ENCODE measurements around the gene LCLAT1. TPM values are rescaled to one million over a fixed set of nuclear protein-coding genes. Genes with fewer than 3 reads are reported as not detected.

The LCLAT1 gene
- total and polyA plus RNA-seq, 2 of the 4 experiments (the other 2 are of a cell fraction) = 7.5 to 11.5 TPM

GRCh38 chr2:30577151-30577550 lies 130.1 kb downstream of the LCLAT1 start:
- H3K79me1 ChIP-seq (ENCODE audit: low read depth in 1 of 2, low read length in 2 of 2) = peaks cover 5% of the 10 kb centered on the region in 2 experiments; a peak in 3 of 4 replicates
- H4K20me1 ChIP-seq (ENCODE audit: insufficient read depth, low read length) = no peaks in the 10 kb centered on the region
- no peak overlapping the region for H2BK20ac ChIP-seq (ENCODE audit: low read depth, low read length)
- H3K27ac ChIP-seq (ENCODE audit: insufficient read depth, low read length) = no peak overlapping the region
- no peak overlapping the region for H3K4me2 ChIP-seq (ENCODE audit: low read depth, low read length)
- intact Hi-C loops (cut with micrococcal nuclease) (loop anchor here (5.0 kb wide), 1 partner anchor 35 kb away; no protein-coding TSS in a partner anchor), dilution Hi-C loops (cut with HindIII; ENCODE audit: low sequenced_read_pairs, unreplicated experiment) (no loop called here), in situ Hi-C loops (cut with MboI; ENCODE audit: low sequenced_read_pairs) (no loop called here)
- POLR2A ChIA-PET (ENCODE audit: unreplicated experiment) = no interaction called here
- no peak overlapping the region for H4K5ac ChIP-seq (ENCODE audit: low read depth, low read length)
- no peaks in the 10 kb centered on the region for H3K9me3 ChIP-seq (ENCODE audit: control insufficient read depth, insufficient read depth, low read length)
- H3K18ac ChIP-seq (ENCODE audit: low read depth, low read length) = no peak overlapping the region
- H3K4me3 ChIP-seq (ENCODE audit: insufficient read depth, low read depth, low read length) = no peak overlapping the region
- H2BK120ac ChIP-seq (ENCODE audit: low read depth, low read length) = no peak overlapping the region
- no peaks in the 10 kb centered on the region for H3K4me1 ChIP-seq (ENCODE audit: control insufficient read depth, insufficient read depth, low read length)
- no peak overlapping the region for H2AFZ ChIP-seq (replicated peaks; ENCODE audit: low read length, poor library complexity)
- DNase-seq (no peak), ATAC-seq (ENCODE audit: low read depth) (no peak)
- no peak overlapping the region for H3K9ac ChIP-seq (ENCODE audit: low read depth, low read length)
- no TSS peak for BruUV-seq (replicated peaks)
- TF ChIP-seq SMC3 (IDR thresholded peaks at IDR 0.05; ENCODE audit: low read depth, low read length) = no peak
- TF ChIP-seq ELK1 (IDR thresholded peaks at IDR 0.05; ENCODE audit: borderline replicate concordance, low read depth, low read length) = no peak
- TF ChIP-seq POLR2A (IDR thresholded peaks at IDR 0.05; ENCODE audit: low read depth, low read length) = no peak
- TF ChIP-seq MAZ (IDR thresholded peaks at IDR 0.05; ENCODE audit: borderline replicate concordance, low read depth, low read length) = no peak
- TF ChIP-seq USF2 (IDR thresholded peaks at IDR 0.05; ENCODE audit: low read depth, low read length) = no peak
- no peak for TF ChIP-seq CEBPB (IDR thresholded peaks at IDR 0.05; ENCODE audit: low read depth, low read length)
- no peak for TF ChIP-seq MAFK (IDR thresholded peaks at IDR 0.05; ENCODE audit: low read depth, low read length)
- no peak for TF ChIP-seq NFE2L2 (IDR thresholded peaks at IDR 0.05; ENCODE audit: low read depth, low read length)
- TF ChIP-seq BHLHE40 (IDR thresholded peaks at IDR 0.05; ENCODE audit: low read depth, low read length) = no peak
- TF ChIP-seq RCOR1 (IDR thresholded peaks at IDR 0.05; ENCODE audit: insufficient replicate concordance, low read length) = no peak
- TF ChIP-seq CTCF (conservative IDR thresholded peaks at IDR 0.05; ENCODE audit: low read depth, low read length) = no peak
- TF ChIP-seq MXI1 (IDR thresholded peaks at IDR 0.05; ENCODE audit: borderline replicate concordance, low read depth, low read length) = no peak
- TF ChIP-seq CHD1 (IDR thresholded peaks at IDR 0.05; ENCODE audit: low read depth, low read length) = no peak
- TF ChIP-seq RFX5 (IDR thresholded peaks at IDR 0.05; ENCODE audit: low read depth, low read length) = no peak
- TF ChIP-seq RAD21 (IDR thresholded peaks at IDR 0.05; ENCODE audit: low read length) = no peak
- TF ChIP-seq FOS (IDR thresholded peaks at IDR 0.05; ENCODE audit: low read depth, low read length) = no peak
- no peak overlapping the region for H2AK9ac ChIP-seq (replicated peaks; ENCODE audit: low read depth, low read length, poor library complexity)
- no peak overlapping the region for H3K14ac ChIP-seq (replicated peaks; ENCODE audit: low read depth, low read length)
- no peaks in the 10 kb centered on the region for H3K9me1 ChIP-seq (ENCODE audit: insufficient read depth, low read length)
- H4K8ac ChIP-seq (ENCODE audit: low read depth in 2 of 2, low read length in 2 of 2) = no peak overlapping the region
- H3K36me3 ChIP-seq (ENCODE audit: control insufficient read depth, insufficient read depth, low read length) = no peaks in the 10 kb centered on the region
- no peak overlapping the region for H2BK5ac ChIP-seq (ENCODE audit: low read depth, low read length, poor library complexity, severe bottlenecking)
- CTCF ChIA-PET = no interaction called here
- no peak overlapping the region for H2BK15ac ChIP-seq (ENCODE audit: low read depth, low read length)
- no peak overlapping the region for H3K56ac ChIP-seq (ENCODE audit: extremely low read depth, insufficient read depth, low read length)
- H4K91ac ChIP-seq (ENCODE audit: insufficient read depth, low read depth, low read length) = no peak overlapping the region
- H3K27me3 ChIP-seq (ENCODE audit: control insufficient read depth, insufficient read depth, low read length) = no peaks in the 10 kb centered on the region
- WGBS, 2 experiments (ENCODE audit: extremely low coverage in 2 of 2, insufficient read length in 1 of 2) = no CpG with 5 or more reads among the region's 4 CpGs
- H3K4ac ChIP-seq (ENCODE audit: low read depth, low read length) = no peak overlapping the region
- no peak overlapping the region for H3K23ac ChIP-seq (ENCODE audit: low read depth, low read length)
- H2AK5ac ChIP-seq (ENCODE audit: low read depth, low read length) = no peak overlapping the region
